ENCODE measurements around the gene CHAT.

CHAT gene

DNA sequence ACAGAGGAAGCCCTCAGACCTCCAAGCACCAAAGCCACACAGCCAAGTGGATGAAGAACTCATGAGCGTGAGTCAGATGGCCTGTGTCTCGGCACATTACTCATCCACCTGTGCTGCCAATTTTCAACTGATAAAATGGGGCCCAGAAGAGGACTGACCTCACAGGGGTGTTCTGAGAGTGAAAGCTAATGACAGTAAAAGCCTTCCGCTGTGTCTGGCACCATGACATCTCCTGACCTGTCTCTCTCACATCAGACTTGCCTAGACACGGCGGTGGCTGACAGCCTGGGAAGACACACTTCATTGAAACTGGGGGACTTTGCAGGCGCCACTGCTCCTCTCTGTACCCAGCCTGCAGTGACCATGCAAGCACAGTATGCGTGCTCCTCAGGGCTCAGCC is 12.0 kb upstream of the CHAT start:
- H4K20me1 ChIP-seq (ENCODE audit: control insufficient read depth, insufficient read depth, low read depth, low read length) = no peaks in the 10 kb centered on the region
- no peak overlapping the region for H3K4me3 ChIP-seq (ENCODE audit: low read length)
- H3K4me2 ChIP-seq (ENCODE audit: low read length) = no peak overlapping the region
- H3K36me3 ChIP-seq (ENCODE audit: control insufficient read depth, low read length) = no peaks in the 10 kb centered on the region
- H3F3A ChIP-seq (ENCODE audit: control insufficient read depth, insufficient read depth) = no peaks in the 10 kb centered on the region
- no peaks in the 10 kb centered on the region for H3K9me2 ChIP-seq (replicated peaks; ENCODE audit: control insufficient read depth, low read length)
- H3K79me2 ChIP-seq (ENCODE audit: control insufficient read depth, low read length) = no peaks in the 10 kb centered on the region
- TF ChIP-seq EZH2phosphoT487 (IDR thresholded peaks at IDR 0.05; ENCODE audit: borderline replicate concordance, low read length) = no peak
- TF ChIP-seq, protein P1, sequence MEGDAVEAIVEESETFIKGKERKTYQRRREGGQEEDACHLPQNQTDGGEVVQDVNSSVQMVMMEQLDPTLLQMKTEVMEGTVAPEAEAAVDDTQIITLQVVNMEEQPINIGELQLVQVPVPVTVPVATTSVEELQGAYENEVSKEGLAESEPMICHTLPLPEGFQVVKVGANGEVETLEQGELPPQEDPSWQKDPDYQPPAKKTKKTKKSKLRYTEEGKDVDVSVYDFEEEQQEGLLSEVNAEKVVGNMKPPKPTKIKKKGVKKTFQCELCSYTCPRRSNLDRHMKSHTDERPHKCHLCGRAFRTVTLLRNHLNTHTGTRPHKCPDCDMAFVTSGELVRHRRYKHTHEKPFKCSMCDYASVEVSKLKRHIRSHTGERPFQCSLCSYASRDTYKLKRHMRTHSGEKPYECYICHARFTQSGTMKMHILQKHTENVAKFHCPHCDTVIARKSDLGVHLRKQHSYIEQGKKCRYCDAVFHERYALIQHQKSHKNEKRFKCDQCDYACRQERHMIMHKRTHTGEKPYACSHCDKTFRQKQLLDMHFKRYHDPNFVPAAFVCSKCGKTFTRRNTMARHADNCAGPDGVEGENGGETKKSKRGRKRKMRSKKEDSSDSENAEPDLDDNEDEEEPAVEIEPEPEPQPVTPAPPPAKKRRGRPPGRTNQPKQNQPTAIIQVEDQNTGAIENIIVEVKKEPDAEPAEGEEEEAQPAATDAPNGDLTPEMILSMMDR (IDR thresholded peaks at IDR 0.05; ENCODE audit: low read depth, low read length, poor library complexity, severe bottlenecking) = no peak
- H3K9me3 ChIP-seq (ENCODE audit: control insufficient read depth, insufficient read depth, low read length) = no peaks in the 10 kb centered on the region
- no peak overlapping the region for H3K27ac ChIP-seq (ENCODE audit: low read depth, low read length)
- no peaks in the 10 kb centered on the region for H3K4me1 ChIP-seq (ENCODE audit: control insufficient read depth, low read length)
- peaks cover 4% of the 10 kb centered on the region; the same call in 1 of the 2 replicates for H3K27me3 ChIP-seq (ENCODE audit: control insufficient read depth, low read length)

DNA sequence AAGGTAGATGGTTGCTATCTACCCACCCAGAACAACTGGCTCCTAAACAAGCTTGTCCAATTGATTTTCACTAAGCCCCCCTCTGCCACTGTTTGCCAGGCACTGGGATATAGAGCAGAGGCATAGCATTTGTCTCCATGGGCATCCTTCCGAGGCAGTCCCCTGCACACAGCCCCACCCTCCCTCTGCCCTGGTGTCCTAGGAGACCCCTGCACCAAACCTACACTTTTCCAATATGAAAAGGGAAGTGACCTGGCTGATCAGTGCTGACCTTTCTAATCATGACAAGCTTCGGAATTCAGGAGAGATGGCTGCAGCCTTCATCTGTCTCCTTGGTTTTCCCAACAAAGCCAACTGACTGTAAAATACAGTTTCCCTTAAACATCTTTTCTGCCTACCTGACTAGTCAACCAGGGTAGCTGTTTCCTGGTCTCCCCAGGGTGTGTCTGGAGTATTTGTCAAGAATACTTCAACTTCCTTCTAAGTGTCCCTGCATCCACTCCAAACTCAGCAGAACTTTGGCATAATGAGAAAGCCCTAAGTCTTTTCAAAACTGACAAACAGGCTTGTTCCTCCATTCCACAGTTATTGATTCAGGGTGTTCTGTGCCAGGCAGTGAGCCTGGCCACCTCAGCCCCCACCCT is 11.3 kb upstream of the CHAT start:
- Histone ChIP-seq H3K79me2 (ENCODE audit: control insufficient read depth, low read length) (no peaks in the 10 kb centered on the region), H3K4me2 (ENCODE audit: low read length) (no peak overlapping the region), H3K9me2 (replicated peaks; ENCODE audit: control insufficient read depth, low read length) (no peaks in the 10 kb centered on the region), H3K27me3 (ENCODE audit: control insufficient read depth, low read length) (peaks cover 4% of the 10 kb centered on the region; the same call in 1 of the 2 replicates), H3K36me3 (ENCODE audit: control insufficient read depth, low read length) (no peaks in the 10 kb centered on the region), H4K20me1 (ENCODE audit: control insufficient read depth, insufficient read depth, low read depth, low read length) (no peaks in the 10 kb centered on the region), H3K4me3 (ENCODE audit: low read length) (no peak overlapping the region), H3K27ac (ENCODE audit: low read depth, low read length) (no peak overlapping the region), H3K4me1 (ENCODE audit: control insufficient read depth, low read length) (no peaks in the 10 kb centered on the region), H3F3A (ENCODE audit: control insufficient read depth, insufficient read depth) (no peaks in the 10 kb centered on the region), H3K9me3 (ENCODE audit: control insufficient read depth, insufficient read depth, low read length) (no peaks in the 10 kb centered on the region)
- TF ChIP-seq EZH2phosphoT487 (IDR thresholded peaks at IDR 0.05; ENCODE audit: borderline replicate concordance, low read length) = no peak
- TF ChIP-seq, protein P1 (IDR thresholded peaks at IDR 0.05; ENCODE audit: low read depth, low read length, poor library complexity, severe bottlenecking) = no peak

DNA sequence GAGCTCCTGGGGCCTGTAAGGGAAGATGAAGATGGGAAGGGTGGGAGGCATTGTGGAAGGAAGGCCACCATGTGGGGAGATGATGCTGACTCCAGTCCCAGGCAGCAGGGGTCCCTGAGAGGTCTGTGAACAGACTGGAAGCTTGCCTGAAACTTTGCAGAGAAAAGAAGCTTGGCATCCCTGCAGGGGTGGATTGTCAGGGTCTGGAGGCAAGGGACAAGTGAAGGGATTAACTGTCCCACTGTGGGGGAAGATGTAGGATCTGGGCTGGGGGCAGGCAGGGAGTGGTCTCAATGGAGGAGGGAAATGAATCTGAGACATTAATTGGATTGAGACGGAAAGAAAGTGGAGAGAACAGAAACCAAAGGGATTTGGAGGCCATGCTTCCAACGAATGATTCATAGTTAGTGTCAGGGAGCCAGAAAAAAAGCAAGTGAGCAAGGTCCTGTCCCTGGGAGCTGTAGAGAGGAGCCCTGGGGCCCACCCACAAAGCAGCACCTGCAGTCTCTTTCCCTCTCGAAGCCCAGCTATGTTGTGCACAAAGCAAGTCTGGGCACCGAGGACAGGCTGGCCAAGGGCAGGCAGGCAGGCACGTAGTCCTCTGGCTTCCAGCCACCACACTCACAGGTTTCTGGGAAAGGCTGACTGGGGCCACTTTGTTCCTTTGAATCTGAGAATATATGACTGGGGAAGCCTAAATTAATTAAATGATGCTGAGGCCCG is 8.5 kb upstream of the CHAT start:
- Histone ChIP-seq H4K20me1 (ENCODE audit: control insufficient read depth, insufficient read depth, low read depth, low read length) (no peaks in the 10 kb centered on the region), H3K27ac (ENCODE audit: low read depth, low read length) (no peak overlapping the region), H3K4me1 (ENCODE audit: control insufficient read depth, low read length) (no peaks in the 10 kb centered on the region), H3K9me2 (replicated peaks; ENCODE audit: control insufficient read depth, low read length) (no peaks in the 10 kb centered on the region), H3K4me2 (ENCODE audit: low read length) (no peak overlapping the region), H3K27me3 (ENCODE audit: control insufficient read depth, low read length) (peaks cover 4% of the 10 kb centered on the region; the same call in 1 of the 2 replicates), H3F3A (ENCODE audit: control insufficient read depth, insufficient read depth) (no peaks in the 10 kb centered on the region), H3K9me3 (ENCODE audit: control insufficient read depth, insufficient read depth, low read length) (no peaks in the 10 kb centered on the region), H3K4me3 (ENCODE audit: low read length) (no peak overlapping the region), H3K79me2 (ENCODE audit: control insufficient read depth, low read length) (no peaks in the 10 kb centered on the region), H3K36me3 (ENCODE audit: control insufficient read depth, low read length) (no peaks in the 10 kb centered on the region)
- no peak for TF ChIP-seq EZH2phosphoT487 (IDR thresholded peaks at IDR 0.05; ENCODE audit: borderline replicate concordance, low read length)
- TF ChIP-seq, protein P1 (IDR thresholded peaks at IDR 0.05; ENCODE audit: low read depth, low read length, poor library complexity, severe bottlenecking) = no peak
